Urinary bladder (tissue), 4 donors: Measurements from ENCODE around the gene SF1. TPM values are rescaled to one million over a fixed set of nuclear protein-coding genes. Genes with fewer than 3 reads are reported as not detected.

Source experiments
- DNase-seq: peaks from one replicate; pipeline ENCODE4 v3.0.0-alpha.2; 2015; ENCODE audit errors: extremely low spot score
- H3K27ac ChIP-seq: one replicate; pipeline ENCODE4 v1.5.1; 2013; ENCODE audit warnings: low read depth, mild to moderate bottlenecking, moderate library complexity
- H3K36me3 ChIP-seq: one replicate; pipeline ENCODE4 v1.6.1; 2013; ENCODE audit warnings: mild to moderate bottlenecking, moderate library complexity; ENCODE audit not compliant: insufficient read depth
- H3K4me1 ChIP-seq: one replicate; pipeline ENCODE4 v1.6.1; 2013; ENCODE audit warnings: mild to moderate bottlenecking, moderate library complexity; ENCODE audit not compliant: insufficient read depth
- H3K4me3 ChIP-seq: one replicate; pipeline ENCODE4 v1.5.1; 2013; ENCODE audit warnings: low read depth, low read length
- WGBS: extraction: QIAGEN DNeasy Blood & Tissue Kit; methylation state at CpG from one replicate; pipeline ENCODE4 v1.1.7; 2013; 5-methylcytosine and 5-hydroxymethylcytosine counted together
- polyA plus RNA-seq: library from polyadenylated mRNA; stranded (reverse); fragments of 200-250 nt; gene quantifications from one replicate; pipeline ENCODE4 v1.2.3, GENCODE V29; 2013
- total RNA-seq: library from RNA; depleted of rRNA; stranded (reverse); fragments of >200 nt; gene quantifications from one replicate; pipeline ENCODE4 v1.2.3, GENCODE V29; 2014
- donor health status: healthy with polysubstance abuse.
- donor health status: healthy.

The SF1 gene
- total and polyA plus RNA-seq, 2 donors = 111 to 115 TPM

DNA sequence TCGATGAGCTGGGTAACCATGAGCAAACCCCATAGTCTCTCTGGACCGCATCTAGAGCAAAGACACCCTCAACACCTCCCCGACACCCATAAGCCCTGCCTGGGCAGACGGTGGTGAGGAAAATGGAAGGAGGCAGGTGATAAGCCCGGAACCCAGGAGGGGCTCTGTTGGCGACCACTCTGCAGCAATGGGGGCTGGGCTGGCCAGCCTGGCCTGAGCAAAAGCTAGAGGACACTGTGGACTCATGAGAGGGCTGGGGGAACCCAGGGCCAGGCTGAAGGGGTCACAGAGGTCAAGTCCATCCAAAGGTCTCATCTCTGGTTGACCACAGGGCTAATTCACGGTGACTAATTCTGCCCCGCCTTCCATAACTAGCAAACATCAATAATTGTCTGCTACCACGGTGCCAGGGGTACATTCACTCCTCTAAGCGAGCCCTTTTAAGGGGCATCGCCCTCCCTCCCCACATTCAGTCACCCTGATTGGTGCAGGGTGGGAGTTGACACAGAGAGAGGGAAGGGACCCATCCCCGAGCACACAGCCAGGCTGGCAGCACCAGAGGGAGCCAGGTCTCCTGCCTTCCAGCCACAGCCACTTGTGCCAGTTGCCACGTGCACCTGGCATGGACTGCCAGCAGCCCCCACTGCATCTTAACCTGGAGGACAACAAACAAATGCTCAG, 22.5 kb downstream of the SF1 start:
- DNase-seq = no peak
- H3K4me3 ChIP-seq = no peak overlapping the region
- H3K4me1 ChIP-seq = no peaks in the 10 kb centered on the region
- WGBS = 87% methylated on average over 13 of the region's 13 CpGs
- no peak overlapping the region for H3K27ac ChIP-seq
- H3K36me3 ChIP-seq = no peaks in the 10 kb centered on the region

DNA sequence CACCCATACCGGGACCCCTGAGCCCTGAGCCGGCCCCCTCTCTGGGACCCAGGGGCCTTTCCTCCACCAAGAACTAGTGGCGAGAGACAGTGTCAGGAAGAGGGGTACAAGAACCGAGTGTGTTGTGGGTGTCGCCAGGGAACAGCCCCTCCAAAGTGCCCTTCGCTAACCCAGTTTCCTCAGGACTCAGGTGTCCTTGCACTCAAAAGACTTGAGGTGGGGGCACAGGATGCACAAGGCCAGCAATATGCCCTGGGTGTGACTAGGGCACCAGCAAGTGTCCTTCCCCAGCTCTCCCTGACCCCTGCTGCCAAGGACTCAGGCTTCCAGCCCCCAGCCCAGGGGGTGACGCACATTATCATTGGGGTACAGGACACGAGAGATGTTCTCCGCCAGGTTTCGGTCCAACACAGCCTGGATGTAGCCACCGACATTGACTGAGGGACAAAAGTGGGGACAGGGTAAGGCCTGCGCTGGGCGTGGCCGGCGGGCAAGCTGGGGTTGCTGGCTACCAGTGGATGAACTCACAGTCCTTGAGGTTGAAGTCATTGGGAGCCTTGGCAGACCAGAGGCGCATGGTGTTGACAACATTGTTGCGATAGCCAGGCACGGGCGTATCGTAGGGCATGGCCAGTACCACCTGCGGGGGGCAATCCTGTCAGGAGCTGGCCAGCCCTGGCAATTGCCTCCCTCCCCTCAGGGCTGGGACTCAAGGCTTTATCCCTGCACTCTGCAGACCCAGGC, 23.3 kb downstream of the SF1 start:
- DNase-seq = no peak
- Histone ChIP-seq H3K27ac (no peak overlapping the region), H3K4me3 (no peak overlapping the region), H3K4me1 (no peaks in the 10 kb centered on the region), H3K36me3 (no peaks in the 10 kb centered on the region)
- 90% methylated on average over 21 of the region's 21 CpGs for WGBS

DNA sequence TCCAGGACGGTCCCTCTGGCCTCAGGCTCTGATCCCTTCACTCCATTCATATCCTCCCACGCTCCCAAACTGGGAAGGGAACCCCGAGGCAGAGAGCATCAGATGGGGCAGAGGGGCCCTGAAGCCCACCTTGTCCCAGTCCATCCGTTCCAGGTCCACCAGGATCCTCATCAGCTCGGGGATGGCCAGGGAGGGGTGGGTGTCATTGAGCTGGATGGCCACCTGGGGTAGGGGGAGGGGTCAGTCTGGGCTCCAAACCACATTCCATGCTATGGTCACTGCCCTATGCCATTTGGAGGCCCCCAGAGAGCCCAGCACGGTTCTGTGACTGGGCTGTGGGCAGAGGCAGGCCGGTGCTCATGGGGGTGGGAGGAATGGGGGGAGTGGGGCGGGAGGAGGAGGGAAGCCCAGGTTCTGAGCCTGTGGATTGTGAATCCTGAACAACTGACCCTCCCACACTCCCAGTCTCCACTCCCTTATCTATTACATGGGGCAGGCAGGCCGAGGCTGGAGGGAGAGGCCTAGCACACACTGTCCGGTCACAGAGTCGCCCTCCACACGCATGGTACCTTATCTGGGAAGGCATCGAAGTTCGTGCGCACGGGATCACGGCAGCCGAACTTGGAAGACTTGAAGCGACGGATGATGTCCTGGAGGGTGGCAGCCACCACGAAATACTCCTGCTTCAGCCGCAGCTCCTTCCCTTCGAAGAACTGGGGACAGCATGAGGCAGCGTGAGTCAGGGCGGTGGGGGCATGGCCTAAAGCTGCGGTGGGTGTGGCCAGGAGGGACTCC, 24.0 kb downstream of the SF1 start:
- no peak overlapping the region for H3K4me3 ChIP-seq
- WGBS = 84% methylated on average over 26 of the region's 26 CpGs
- no peak for DNase-seq
- H3K36me3 ChIP-seq = no peaks in the 10 kb centered on the region
- no peaks in the 10 kb centered on the region for H3K4me1 ChIP-seq
- no peak overlapping the region for H3K27ac ChIP-seq

DNA sequence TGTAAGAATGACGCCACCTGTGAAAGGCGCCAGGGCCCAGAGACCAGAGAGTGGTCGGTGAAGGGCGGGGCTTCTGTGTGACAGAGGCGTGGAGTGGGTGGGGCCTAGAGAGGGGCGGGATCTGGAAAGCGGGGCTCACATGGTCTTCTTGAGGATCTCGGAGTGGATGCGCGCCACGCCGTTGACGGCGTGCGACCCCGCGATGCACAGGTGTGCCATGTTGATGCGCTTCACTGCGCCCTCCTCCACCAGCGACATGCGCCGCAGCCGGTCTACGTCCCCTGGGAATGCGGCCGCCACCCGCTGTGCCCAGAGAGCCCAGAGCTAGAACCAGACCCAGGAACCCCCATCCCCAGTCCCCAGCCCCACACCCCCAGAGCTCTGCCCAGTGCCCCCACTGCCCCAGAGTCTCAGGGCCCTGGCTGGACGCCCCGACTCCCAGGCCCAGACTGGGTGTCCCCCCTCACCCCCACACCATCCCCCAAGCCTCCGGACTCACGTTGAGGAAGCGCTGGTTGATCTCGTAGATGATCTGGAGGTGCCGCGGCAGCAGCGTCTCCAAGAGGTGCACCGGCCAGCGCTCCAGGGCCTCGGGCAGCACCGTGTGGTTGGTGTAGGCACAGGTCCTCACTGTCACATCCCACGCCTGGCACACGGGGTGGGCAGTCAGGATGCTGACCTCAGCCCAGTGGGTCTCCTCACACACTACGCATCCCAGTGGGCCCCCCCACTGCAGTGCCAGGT, 24.8 kb downstream of the SF1 start:
- WGBS = 92% methylated on average over 43 of the region's 43 CpGs
- no peak for DNase-seq
- H3K36me3 ChIP-seq = no peaks in the 10 kb centered on the region
- H3K27ac ChIP-seq = no peak overlapping the region
- no peak overlapping the region for H3K4me3 ChIP-seq
- H3K4me1 ChIP-seq = no peaks in the 10 kb centered on the region

DNA sequence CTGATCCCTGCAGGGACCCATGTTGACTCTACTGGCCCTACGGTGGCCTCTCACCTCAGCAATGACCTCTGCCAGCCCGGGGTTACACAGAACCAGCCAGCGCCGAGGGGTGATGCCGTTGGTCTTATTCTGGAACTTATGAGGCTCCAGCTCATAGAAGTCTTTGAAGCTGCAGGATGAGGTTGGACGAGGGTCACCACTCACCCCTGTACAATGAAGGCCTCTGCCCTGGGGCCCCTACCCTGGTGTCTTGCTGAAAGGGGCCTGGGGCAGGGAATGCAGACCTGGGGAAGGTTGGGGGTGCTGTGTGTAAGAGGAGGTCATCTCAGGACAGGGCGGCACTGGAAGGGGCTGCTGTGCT, 25.3 kb downstream of the SF1 start:
- H3K4me3 ChIP-seq = no peak overlapping the region
- DNase-seq = no peak
- H3K4me1 ChIP-seq = no peaks in the 10 kb centered on the region
- no peaks in the 10 kb centered on the region for H3K36me3 ChIP-seq
- H3K27ac ChIP-seq = no peak overlapping the region
- WGBS = 90% methylated on average over 7 of the region's 7 CpGs

DNA sequence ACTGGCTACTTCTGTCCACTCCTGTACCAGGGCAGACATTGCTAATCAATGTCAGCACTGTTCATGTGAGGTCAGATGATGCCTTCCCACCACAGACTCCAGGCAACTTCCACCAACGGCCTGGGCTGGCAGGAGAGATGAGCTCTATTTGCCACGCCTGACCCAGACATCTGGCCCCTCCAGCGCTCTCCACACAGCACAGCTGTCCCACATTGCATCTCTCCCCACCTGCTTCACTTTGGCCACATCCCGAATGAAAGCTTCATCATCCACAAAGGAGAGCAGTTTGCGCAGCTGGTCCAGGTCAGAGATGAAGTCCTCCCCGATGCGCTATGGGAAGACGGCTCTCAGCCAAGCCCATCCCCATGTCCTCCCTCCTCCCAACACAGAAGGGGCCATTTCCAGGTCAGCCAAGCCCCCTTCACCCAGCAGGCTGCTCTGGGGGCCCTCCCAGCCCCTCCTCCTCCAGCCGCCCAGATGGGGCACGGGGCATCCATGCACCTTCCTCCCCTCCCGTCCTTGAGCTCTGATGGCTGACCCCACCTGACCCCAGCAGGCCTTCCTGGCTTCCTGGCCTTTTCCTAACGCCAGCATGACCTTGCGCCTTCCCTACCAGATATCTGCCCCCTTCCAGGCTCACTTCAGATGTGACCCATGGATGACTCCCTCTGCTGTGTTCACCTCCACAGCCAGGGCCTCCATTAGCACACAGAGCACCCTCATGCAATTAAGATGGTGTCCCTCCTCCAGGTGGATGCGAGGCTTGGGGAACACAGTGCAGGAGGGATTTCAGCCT, 26.0 kb downstream of the SF1 start:
- H3K4me3 ChIP-seq = no peak overlapping the region
- no peak for DNase-seq
- 81% methylated on average over 14 of the region's 14 CpGs for WGBS
- no peaks in the 10 kb centered on the region for H3K36me3 ChIP-seq
- no peak overlapping the region for H3K27ac ChIP-seq
- H3K4me1 ChIP-seq = no peaks in the 10 kb centered on the region

DNA sequence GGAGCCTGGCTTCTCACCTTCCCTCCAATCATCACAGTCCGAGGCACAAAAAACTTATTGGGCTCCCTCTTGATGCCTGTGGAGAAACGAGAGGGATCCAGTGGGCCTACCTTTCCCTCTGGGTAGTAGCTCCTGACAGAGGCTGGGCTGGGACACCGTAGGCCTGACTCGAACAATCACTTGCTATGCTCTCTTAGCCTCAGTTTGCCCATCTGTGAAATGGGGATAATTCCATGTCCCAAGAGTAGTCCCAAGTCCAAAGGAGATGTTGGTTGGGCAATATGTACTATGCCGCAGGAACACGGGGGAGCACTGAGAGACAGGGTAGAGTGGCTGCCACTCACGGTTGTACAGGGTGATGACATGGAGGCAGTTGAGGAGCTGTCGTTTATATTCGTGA, 26.8 kb downstream of the SF1 start:
- no peak overlapping the region for H3K4me3 ChIP-seq
- no peak overlapping the region for H3K27ac ChIP-seq
- no peak for DNase-seq
- no peaks in the 10 kb centered on the region for H3K36me3 ChIP-seq
- 96% methylated on average over 9 of the region's 9 CpGs for WGBS
- H3K4me1 ChIP-seq = no peaks in the 10 kb centered on the region

DNA sequence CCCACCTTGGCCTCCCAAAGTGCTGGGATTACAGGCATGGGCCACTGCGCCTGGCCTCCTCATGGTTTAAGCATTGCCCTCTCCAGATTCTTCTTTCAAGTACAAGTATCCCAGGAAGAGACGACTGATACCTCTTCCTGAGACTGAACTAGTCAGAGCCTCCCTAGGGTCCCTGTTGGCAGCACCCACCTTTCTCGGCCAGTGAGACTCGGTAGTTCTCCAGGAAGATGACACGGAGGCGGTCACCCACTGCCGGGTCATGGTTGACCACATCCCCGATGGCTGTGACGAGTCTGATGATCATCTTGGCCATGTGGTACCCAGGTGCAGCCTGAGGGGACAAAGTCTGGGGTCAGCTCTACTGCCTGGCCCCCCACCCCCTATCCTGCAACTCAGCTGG, 27.2 kb downstream of the SF1 start:
- H3K36me3 ChIP-seq = no peaks in the 10 kb centered on the region
- H3K27ac ChIP-seq = no peak overlapping the region
- WGBS = 91% methylated on average over 9 of the region's 9 CpGs

DNA sequence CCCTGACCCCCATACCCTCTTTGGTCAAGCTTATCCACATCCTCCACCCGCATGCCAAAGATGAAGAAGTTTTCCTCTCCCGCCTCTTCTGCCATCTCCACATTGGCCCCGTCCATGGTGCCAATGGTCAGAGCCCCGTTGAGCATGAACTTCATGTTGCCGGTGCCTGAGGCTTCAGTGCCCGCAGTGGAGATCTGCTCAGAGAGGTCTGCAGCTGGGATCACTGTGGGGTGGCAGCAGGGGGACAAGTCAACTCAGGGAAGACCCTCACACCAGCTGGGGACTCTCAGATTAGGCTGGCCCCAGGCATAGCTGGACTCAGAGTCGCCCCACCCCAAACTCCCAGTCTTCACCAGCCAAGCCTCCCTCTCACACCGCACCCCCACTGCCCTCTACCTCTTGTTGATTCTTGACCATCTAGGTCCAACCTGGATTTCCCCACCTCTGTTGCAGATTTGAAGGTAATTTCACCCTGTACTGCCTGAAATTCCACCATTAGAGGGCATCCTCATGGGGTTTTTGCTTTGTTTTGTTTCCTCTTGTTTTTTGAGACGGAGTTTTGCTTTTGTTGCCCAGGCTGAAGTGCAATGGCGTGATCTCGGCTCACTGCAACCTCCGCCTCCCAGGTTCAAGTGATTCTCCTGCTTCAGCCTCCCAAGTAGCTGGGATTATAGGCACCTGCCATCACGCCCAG, 27.8 kb downstream of the SF1 start:
- 93% methylated on average over 13 of the region's 13 CpGs for WGBS
- DNase-seq = no peak
- Histone ChIP-seq H3K4me3 (no peak overlapping the region), H3K27ac (no peak overlapping the region), H3K4me1 (no peaks in the 10 kb centered on the region), H3K36me3 (no peaks in the 10 kb centered on the region)

More for the DNA sequence above, 27.2 kb downstream of the SF1 start:
- H3K4me1 ChIP-seq = no peaks in the 10 kb centered on the region
- no peak overlapping the region for H3K4me3 ChIP-seq
- DNase-seq = no peak

DNA sequence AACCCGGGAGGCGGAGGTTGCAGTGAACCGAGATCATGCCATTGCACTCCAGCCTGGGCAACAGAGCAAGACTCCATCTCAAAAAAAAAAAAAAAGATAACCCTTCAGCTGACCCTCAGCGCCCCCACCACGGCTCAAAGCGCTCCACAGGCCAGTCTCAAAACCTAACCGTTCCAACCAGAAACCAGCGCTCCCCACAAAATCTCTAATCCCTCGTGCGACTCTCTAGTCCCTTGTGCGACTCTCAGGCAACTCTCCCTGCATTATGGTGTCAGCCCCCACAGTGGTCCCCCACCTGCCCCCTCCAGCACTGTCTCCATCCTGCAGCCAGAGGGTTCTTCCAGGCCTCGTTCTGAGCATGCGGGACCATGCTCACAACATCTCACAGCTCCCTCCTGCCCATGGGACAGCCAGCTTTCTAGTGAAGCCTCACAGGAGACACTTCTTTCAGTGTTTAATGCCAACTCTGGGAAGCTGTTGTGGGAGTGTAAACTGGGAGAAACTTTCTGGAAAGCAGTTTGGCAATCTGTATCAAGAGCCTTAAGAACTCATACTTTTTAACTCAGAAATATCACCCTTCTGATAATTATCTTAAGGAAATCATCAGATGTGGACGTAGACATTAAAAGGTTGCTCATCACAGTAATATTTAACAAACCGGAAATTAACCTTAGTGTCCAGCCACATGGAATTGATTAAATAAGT, 30.2 kb downstream of the SF1 start:
- no peak for DNase-seq
- 74% methylated on average over 15 of the region's 15 CpGs for WGBS
- no peak overlapping the region for H3K4me3 ChIP-seq
- no peaks in the 10 kb centered on the region for H3K36me3 ChIP-seq
- H3K27ac ChIP-seq = no peak overlapping the region
- H3K4me1 ChIP-seq = peaks cover 2% of the 10 kb centered on the region

DNA sequence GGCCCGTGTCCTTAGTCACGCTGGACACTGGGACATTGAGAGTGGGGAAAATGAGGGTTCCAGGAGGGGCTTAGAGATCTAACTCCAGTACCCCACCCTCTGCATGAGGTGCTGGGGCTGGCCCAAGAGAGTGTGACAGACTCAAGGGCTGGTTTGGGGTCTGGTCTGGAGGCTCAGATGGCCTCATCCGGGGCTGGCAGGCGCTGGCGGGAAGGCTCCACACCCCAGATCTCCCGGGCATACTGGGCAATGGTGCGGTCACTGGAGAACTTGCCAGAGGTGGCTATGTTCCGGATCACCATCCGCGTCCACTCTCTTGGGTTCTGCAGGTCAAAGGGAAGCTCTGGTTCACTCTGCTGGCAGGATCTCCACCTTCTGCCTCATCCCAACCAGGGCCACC, 31.9 kb downstream of the SF1 start:
- Histone ChIP-seq H3K36me3 (no peaks in the 10 kb centered on the region), H3K27ac (peak overlapping the region; percentile 2), H3K4me3 (no peak overlapping the region), H3K4me1 (peaks cover 2% of the 10 kb centered on the region)
- 73% methylated on average over 10 of the region's 10 CpGs for WGBS
- no peak for DNase-seq
